ENCODE results near the gene KMT2A.

- TF ChIP-seq, protein P1, sequence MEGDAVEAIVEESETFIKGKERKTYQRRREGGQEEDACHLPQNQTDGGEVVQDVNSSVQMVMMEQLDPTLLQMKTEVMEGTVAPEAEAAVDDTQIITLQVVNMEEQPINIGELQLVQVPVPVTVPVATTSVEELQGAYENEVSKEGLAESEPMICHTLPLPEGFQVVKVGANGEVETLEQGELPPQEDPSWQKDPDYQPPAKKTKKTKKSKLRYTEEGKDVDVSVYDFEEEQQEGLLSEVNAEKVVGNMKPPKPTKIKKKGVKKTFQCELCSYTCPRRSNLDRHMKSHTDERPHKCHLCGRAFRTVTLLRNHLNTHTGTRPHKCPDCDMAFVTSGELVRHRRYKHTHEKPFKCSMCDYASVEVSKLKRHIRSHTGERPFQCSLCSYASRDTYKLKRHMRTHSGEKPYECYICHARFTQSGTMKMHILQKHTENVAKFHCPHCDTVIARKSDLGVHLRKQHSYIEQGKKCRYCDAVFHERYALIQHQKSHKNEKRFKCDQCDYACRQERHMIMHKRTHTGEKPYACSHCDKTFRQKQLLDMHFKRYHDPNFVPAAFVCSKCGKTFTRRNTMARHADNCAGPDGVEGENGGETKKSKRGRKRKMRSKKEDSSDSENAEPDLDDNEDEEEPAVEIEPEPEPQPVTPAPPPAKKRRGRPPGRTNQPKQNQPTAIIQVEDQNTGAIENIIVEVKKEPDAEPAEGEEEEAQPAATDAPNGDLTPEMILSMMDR (IDR thresholded peaks at IDR 0.05; ENCODE audit: poor library complexity, severe bottlenecking) = no peak
- TF ChIP-seq, protein P2, sequence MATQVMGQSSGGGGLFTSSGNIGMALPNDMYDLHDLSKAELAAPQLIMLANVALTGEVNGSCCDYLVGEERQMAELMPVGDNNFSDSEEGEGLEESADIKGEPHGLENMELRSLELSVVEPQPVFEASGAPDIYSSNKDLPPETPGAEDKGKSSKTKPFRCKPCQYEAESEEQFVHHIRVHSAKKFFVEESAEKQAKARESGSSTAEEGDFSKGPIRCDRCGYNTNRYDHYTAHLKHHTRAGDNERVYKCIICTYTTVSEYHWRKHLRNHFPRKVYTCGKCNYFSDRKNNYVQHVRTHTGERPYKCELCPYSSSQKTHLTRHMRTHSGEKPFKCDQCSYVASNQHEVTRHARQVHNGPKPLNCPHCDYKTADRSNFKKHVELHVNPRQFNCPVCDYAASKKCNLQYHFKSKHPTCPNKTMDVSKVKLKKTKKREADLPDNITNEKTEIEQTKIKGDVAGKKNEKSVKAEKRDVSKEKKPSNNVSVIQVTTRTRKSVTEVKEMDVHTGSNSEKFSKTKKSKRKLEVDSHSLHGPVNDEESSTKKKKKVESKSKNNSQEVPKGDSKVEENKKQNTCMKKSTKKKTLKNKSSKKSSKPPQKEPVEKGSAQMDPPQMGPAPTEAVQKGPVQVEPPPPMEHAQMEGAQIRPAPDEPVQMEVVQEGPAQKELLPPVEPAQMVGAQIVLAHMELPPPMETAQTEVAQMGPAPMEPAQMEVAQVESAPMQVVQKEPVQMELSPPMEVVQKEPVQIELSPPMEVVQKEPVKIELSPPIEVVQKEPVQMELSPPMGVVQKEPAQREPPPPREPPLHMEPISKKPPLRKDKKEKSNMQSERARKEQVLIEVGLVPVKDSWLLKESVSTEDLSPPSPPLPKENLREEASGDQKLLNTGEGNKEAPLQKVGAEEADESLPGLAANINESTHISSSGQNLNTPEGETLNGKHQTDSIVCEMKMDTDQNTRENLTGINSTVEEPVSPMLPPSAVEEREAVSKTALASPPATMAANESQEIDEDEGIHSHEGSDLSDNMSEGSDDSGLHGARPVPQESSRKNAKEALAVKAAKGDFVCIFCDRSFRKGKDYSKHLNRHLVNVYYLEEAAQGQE (IDR thresholded peaks at IDR 0.05; ENCODE audit: borderline replicate concordance) = no peak
- TF ChIP-seq POLR2AphosphoS5 (IDR thresholded peaks at IDR 0.05) (no peak), TAF1 (IDR thresholded peaks at IDR 0.05; ENCODE audit: low read depth) (no peak)
Measured at GRCh38 chr11:118441770-118442275, 5.5 kb downstream of the KMT2A start.

All from neural cell (in vitro differentiated cells).